ENCODE measurements around the gene PIEZO2.

- no peak for TF ChIP-seq EZH2 (IDR thresholded peaks at IDR 0.05; ENCODE audit: low read length)
- TF ChIP-seq CTCF (optimal IDR thresholded peaks at IDR 0.05 in 1 of 3, IDR thresholded peaks at IDR 0.05 in 1 of 3, conservative IDR thresholded peaks at IDR 0.05 in 1 of 3; ENCODE audit: extremely low read depth in 1 of 3, insufficient read depth in 2 of 3, low read length in 3 of 3) = no peak
Measured at GRCh38 chr18:10669441-10670100, 479.8 kb downstream of the PIEZO2 start.

Data from keratinocyte (primary cell).